Uterus (tissue), 4 donors: Measurements from ENCODE around the gene FAXC. TPM values are rescaled to one million over a fixed set of nuclear protein-coding genes. Genes with fewer than 3 reads are reported as not detected.

ENCODE experiments used
- DNase-seq, 2 donors: peaks; one replicate each; pipeline ENCODE4 v3.0.0-alpha.2; 2019 to 2020
- H3K27ac ChIP-seq, 2 donors: fragments of 200-600 bp; sonication (generic); 1 replicate in 1 of 2; 2 replicates in 1 of 2; pipeline ENCODE4 v1.5.1; 2016 to 2018
- H3K27me3 ChIP-seq, 2 donors: fragments of 200-600 bp; sonication (generic); one replicate each; pipeline ENCODE4 v1.5.1; 2018 to 2019; ENCODE audit warnings: control low read depth in 1 of 2
- H3K36me3 ChIP-seq, 2 donors: fragments of 200-600 bp; sonication (generic); one replicate each; pipeline ENCODE4 v1.5.1; 2019; ENCODE audit warnings: control low read depth in 1 of 2
- H3K4me1 ChIP-seq, 2 donors: fragments of 200-600 bp; sonication (generic); one replicate each; pipeline ENCODE4 v1.5.1; 2018 to 2019; ENCODE audit warnings: control low read depth in 1 of 2
- H3K4me3 ChIP-seq, 2 donors: fragments of 200-600 bp; sonication (generic); 1 replicate in 1 of 2; 2 replicates in 1 of 2; pipeline ENCODE4 v1.5.1; 2018 to 2019; ENCODE audit warnings: mild to moderate bottlenecking in 1 of 2
- H3K9me3 ChIP-seq, 2 donors: fragments of 200-600 bp; sonication (generic); one replicate each; pipeline ENCODE4 v1.5.1; 2019; ENCODE audit warnings: control low read depth in 1 of 2
- POLR2A ChIP-seq, 2 donors: fragments of 450-650 bp; IDR thresholded peaks; one replicate each; pipeline ENCODE4 v1.6.1; 2016; ENCODE audit warnings: antibody characterized with exemption in 2 of 2, mild to moderate bottlenecking in 1 of 2, moderate library complexity in 1 of 2
- intact Hi-C: fragments of 100-400 bp; cut with DNase I; formaldehyde crosslinking; loops from one replicate; pipeline ENCODE4 v1.15.1; 2023; ENCODE audit warnings: low total_unique reads
- total RNA-seq, 4 donors: library from RNA; depleted of rRNA in 3 of 4; stranded (reverse); fragments of >200 nt in 3 of 4; gene quantifications; one replicate each; pipeline versions ENCODE4 v1.1.0 to v1.2.4, GENCODE V29; 2014 to 2023
- TF ChIP-seq, protein P1 (sequence below), 4 experiments: fragments of 200-600 bp in 2 of 4; fragments of 450-650 bp in 2 of 4; sonication (generic) in 2 of 4; IDR thresholded peaks; one replicate each; pipeline ENCODE4 v1.5.1; 2016 to 2019; ENCODE audit warnings: antibody characterized with exemption in 4 of 4, mild to moderate bottlenecking in 2 of 4, moderate library complexity in 1 of 4
- donor health status: DM: yes; HTN: yes; CAD: no.

The FAXC gene
- total RNA-seq, 4 donors from 2014 or later = 2.8 to 11.3 (median 8.9) TPM

DNA sequence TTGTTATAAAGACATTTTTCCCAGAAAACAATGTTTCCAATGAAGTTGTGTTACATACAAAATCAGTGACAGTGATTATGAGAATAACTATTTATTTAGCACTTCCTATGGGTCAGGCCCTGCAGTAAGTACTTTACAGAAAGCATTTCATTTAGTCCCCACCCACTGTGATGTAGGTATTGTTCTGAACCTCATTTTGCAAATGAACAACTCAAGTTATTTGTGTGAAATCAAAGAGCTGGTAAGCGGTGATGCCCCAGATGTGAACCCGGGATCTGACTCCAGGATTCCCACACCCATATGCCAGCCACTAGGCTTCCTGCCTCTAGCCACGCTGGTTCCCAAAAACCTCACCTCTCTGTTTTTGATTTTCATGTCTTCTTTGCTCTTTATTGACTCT lies 30.9 kb downstream of the FAXC start:
- no peak for DNase-seq
- no peaks in the 10 kb centered on the region for H3K36me3 ChIP-seq
- intact Hi-C loops = no loop called here

DNA sequence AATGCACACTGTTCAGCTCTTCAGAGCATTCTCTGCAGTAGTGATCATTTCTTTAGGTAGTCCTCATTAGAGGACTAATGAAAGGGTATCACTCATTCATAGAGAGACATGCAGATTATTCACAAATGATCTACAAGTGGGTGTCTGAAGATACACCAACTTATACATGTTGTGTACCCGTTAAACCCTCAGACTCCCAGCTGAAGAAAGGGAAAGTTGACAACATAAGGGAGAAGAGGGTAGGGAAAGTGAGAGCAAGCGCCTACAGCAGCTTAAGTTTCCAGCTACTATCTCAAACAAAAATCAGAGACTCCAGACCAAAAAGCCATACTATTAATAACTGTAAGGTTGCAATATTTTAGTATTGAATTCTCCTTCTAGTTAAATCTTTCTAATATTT lies 37.1 kb downstream of the FAXC start:
- Histone ChIP-seq H3K36me3 (no peaks in the 10 kb centered on the region), H3K27ac (no peak overlapping the region), H3K4me1 (no peaks in the 10 kb centered on the region), H3K4me3 (no peak overlapping the region), H3K27me3 (no peaks in the 10 kb centered on the region), H3K9me3 (no peaks in the 10 kb centered on the region)
- TF ChIP-seq, protein P1, sequence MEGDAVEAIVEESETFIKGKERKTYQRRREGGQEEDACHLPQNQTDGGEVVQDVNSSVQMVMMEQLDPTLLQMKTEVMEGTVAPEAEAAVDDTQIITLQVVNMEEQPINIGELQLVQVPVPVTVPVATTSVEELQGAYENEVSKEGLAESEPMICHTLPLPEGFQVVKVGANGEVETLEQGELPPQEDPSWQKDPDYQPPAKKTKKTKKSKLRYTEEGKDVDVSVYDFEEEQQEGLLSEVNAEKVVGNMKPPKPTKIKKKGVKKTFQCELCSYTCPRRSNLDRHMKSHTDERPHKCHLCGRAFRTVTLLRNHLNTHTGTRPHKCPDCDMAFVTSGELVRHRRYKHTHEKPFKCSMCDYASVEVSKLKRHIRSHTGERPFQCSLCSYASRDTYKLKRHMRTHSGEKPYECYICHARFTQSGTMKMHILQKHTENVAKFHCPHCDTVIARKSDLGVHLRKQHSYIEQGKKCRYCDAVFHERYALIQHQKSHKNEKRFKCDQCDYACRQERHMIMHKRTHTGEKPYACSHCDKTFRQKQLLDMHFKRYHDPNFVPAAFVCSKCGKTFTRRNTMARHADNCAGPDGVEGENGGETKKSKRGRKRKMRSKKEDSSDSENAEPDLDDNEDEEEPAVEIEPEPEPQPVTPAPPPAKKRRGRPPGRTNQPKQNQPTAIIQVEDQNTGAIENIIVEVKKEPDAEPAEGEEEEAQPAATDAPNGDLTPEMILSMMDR (IDR thresholded peaks at IDR 0.05) = no peak
- no peak for TF ChIP-seq POLR2A (IDR thresholded peaks at IDR 0.05)
- DNase-seq = no peak
- intact Hi-C loops = no loop called here

More for the DNA sequence above, 30.9 kb downstream of the FAXC start:
- Histone ChIP-seq H3K4me1 (no peaks in the 10 kb centered on the region), H3K27me3 (no peaks in the 10 kb centered on the region), H3K4me3 (no peak overlapping the region), H3K27ac (no peak overlapping the region), H3K9me3 (no peaks in the 10 kb centered on the region)
- TF ChIP-seq, protein P1 (IDR thresholded peaks at IDR 0.05) = no peak
- no peak for TF ChIP-seq POLR2A (IDR thresholded peaks at IDR 0.05)

DNA sequence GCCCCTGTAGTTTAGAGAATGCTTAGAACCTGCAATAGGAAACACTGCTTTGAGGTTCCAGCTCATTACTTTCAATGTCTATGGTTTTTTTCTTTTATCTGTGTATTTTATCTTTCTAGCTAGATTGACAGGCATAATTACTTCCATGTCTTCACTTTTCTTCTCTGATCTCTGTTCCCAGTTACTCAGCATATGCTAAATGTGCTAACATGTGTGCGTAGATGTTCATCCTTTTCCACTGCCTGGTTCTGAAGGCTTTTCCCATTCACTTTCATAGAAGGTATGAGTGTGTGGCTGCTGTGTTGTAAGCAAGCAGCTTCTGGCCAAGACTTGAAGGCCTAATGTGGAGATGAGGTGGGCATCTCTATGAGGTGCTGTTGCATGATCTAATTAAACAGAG lies 38.9 kb downstream of the FAXC start:
- H3K9me3 ChIP-seq = no peaks in the 10 kb centered on the region
- no peaks in the 10 kb centered on the region for H3K27me3 ChIP-seq
- TF ChIP-seq, protein P1 (IDR thresholded peaks at IDR 0.05) = no peak
- TF ChIP-seq POLR2A (IDR thresholded peaks at IDR 0.05) = no peak
- H3K36me3 ChIP-seq = no peaks in the 10 kb centered on the region
- no peak overlapping the region for H3K27ac ChIP-seq
- no peak overlapping the region for H3K4me3 ChIP-seq
- intact Hi-C loops = no loop called here
- no peak for DNase-seq
- no peaks in the 10 kb centered on the region for H3K4me1 ChIP-seq

DNA sequence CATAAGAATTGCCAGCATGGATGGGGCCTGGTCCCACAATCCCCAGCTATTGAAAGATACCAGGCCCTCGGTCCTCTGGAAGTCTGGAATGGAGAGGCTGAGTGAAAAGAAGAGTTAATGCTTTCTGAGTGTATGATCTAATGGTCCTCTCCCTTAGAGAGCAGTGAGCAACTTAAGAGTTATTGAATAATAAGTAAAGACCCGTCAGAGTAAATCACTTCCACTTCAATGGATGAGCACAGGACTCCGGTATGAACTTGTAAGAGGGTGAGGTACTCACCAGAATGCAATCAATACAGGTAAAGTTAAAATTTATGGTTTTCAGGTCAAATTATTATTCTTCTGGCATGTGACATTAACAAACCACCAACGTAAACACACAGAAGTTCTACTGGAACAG lies 39.9 kb downstream of the FAXC start:
- DNase-seq = no peak
- TF ChIP-seq POLR2A (IDR thresholded peaks at IDR 0.05) = no peak
- TF ChIP-seq, protein P1 (IDR thresholded peaks at IDR 0.05) = no peak
- no peaks in the 10 kb centered on the region for H3K4me1 ChIP-seq
- intact Hi-C loops = no loop called here
- no peak overlapping the region for H3K27ac ChIP-seq
- no peaks in the 10 kb centered on the region for H3K36me3 ChIP-seq
- H3K27me3 ChIP-seq = no peaks in the 10 kb centered on the region
- H3K9me3 ChIP-seq = no peaks in the 10 kb centered on the region
- H3K4me3 ChIP-seq = no peak overlapping the region

DNA sequence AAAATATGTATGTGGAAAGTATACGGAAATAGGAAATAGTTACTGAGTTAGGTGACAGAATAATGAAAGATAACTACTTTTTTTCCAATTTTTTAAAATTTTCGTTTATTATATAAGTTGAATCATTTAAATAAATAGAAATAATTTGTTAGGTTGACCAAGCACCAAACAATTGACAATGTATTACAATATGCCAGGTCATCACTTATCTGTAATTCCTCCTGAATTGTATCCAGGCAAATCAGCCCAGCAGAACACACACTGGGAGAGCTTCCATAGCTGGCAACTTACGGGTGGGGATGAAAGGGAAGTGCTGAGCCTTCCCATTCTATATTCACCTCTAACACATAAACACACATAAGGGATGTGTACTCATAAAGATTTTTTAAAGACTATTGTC lies 40.7 kb downstream of the FAXC start:
- TF ChIP-seq, protein P1 (IDR thresholded peaks at IDR 0.05) = no peak
- TF ChIP-seq POLR2A (IDR thresholded peaks at IDR 0.05) = no peak
- Histone ChIP-seq H3K9me3 (no peaks in the 10 kb centered on the region), H3K36me3 (no peaks in the 10 kb centered on the region), H3K4me1 (no peaks in the 10 kb centered on the region), H3K4me3 (no peak overlapping the region), H3K27me3 (no peaks in the 10 kb centered on the region), H3K27ac (no peak overlapping the region)
- no peak for DNase-seq
- intact Hi-C loops = no loop called here
